ENCODE measurements around the gene TRIM24.

TRIM24 gene

DNA sequence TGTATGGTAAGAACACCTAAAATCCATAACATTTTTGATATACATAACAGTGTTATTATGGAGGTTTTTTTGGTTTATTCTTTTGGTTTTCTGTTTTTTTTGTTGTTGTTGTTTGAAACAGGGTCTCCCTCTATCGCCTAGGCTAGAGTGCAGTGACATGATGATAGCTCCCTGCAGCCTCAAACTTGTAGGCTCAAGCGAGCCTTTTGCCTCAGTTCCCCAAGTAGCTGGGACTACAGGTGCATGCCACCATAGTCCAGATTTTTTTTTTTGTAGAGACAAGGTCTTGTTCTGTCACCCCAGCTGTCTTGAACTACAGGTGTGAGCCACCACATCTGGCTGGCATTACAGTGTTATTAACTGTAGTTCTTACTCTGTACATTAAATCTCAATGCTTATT is 83.7 kb downstream of the TRIM24 start:
- DNase-seq, result no peak

DNA sequence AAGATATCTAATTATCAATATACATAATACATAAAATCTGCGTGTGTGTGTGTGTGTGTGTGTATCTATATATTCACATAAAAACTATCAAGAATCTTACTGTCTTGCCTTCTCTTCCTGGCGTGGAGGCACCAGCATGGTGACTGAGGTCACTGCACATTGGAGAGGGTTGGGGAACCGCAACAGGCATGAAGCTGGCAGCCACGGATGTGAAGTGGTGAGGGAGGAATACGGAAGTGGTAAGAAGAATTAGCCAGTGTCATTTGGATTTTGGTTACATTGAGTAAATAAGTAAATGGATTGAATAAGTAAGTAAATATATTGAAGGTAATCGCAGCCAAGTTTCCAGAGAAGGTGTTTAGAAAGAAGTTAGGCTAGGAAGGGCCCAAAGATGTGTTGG is 85.1 kb downstream of the TRIM24 start:
- no peak for DNase-seq

DNA sequence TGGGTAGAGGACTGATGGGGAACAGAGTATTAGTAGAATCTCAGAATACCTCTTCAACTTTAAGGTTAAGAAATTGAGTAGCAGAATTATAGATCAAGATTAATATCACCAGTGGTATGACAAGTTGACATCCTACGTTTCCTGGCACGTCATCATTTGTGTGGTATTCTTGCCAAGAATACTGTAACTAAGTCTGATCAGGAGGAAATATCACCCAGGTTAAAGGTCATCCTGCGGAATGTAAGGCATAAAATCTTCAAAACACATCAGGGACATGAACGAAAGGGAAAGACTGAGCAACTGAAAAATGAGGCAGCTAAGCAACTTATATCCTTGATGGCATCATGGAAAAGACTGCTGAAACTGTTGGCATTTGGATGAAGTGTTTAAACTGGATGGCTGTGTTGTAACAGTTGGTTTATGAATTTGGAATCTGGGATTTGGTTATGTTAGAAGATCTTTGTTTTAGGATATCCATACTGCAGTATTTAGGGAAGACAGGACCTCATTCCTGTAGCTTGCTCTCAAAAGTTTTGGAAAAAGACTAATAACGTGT is 86.1 kb downstream of the TRIM24 start:
- DNase-seq, result no peak

DNA sequence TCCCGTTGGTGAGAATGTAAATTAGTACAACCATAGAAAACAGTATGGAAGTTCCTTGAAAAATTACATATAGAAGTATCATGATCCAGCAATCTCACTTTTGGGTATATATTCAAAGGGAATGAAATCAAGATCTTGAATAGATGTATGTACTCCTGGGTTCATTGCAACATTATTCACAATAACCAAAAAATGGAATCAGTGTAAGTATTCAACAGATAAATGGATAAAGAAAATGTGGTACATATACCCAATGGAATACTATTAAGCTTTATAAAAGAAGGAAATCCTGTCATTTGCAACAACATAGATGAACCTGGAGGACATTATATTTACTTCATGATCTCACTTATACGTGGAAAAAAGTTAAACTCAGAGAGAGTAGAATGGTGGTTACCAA is 86.8 kb downstream of the TRIM24 start:
- no peak for DNase-seq

DNA sequence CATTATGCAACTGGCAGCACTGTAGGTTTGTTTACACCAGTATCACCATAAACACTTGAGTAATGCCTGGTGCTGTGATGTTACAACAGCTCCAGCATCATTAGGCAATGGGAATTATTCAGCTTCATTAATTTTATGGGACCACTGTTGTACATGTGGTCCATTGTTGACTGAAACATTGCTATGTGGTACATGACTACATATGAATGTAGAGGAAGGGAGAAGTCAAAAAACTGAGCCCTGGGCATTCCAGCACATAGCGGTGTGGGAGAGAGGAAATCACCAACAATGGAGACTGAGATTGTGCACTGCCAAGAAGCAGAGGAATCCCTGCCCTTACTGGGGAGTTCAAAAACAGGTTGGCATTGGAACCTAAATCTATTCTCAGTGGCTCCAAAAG is 89.0 kb downstream of the TRIM24 start:
- DNase-seq, result no peak

DNA sequence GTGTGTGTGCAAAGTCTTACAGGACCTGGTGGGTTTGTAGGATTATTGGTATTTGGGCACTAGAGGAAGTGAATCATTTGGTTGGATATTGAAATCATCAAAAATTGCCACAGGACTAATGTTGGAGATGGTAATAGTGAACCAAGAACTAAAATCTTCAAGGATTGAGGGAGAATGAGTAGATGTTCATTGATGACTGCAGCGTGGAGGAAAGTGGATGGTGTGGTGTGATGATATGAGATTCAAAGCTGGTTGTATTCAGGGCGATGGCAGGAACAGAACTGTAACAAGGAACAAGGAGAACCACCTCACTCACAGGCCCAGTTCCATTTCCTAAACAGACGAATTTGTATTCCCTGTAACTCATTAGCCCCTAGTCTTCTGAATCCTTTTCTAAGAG is 90.3 kb downstream of the TRIM24 start:
- DNase-seq, result no peak

DNA sequence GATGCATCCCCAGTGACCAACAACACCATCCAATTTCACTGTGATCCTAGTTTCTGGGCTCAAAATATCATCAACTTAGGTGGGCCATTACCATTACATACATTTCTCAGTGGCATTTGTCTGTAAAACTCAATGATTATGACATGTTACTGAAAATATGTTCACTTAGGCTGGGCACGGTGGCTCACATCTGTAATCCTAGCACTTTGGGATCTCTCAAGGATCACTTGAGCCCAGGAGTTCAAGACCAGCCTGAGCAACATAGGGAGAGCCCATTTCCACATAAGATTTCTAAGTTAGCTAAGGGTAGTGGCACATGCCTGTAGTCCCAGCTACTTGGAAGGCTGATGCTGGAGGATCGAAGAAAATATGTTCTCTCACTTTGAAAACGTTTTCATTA is 91.0 kb downstream of the TRIM24 start:
- DNase-seq, result no peak

DNA sequence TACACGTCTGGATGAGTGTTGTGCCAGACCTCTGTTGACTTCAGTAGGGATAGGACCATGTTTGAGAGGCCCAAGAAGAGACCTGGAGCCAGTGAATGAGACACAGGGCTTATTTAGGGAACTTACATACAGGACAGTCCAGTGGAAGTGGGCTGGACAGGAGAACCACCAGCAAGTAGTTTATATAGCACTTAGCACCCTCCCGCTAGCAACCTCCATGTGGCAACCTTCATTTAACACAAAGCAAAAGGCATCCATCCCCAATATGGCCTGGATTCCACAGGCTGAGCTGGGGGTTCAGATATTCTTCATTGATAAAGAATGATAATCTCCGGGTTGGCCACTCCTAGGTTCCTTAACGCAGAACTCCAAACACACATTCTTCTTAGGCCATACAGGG is 93.7 kb downstream of the TRIM24 start:
- no peak for DNase-seq

DNA sequence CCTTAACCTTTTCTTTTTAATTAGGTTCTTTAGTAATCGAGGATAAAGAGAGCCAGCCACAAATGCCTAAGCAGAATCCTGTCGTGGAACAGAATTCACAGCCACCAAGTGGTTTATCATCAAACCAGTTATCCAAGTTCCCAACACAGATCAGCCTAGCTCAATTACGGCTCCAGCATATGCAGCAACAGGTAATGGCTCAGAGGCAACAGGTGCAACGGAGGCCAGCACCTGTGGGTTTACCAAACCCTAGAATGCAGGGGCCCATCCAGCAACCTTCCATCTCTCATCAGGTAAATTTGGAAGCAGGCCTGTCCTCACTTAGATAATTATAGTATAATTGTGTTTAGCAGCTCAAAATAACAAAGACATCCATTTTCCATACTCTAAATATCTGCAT is 94.6 kb downstream of the TRIM24 start:
- no peak for DNase-seq

DNA sequence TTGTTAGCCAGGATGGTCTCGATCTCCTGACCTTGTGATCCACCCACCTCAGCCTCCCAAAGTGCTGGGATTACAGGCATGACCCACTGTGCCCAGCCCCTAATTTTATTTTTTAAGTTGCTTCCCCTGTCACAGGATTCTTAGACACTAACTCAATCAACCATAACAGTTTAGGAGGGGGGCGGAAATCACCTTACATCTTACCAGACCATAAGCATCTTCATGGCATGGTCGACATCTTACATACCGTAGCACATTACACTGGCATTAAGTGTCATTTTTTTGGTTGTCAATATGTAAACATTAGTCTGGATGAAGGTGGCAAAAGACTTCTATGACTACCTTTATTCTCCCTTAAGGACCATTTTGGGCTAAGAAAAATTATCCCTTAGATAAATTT is 95.6 kb downstream of the TRIM24 start:
- DNase-seq, result no peak

DNA sequence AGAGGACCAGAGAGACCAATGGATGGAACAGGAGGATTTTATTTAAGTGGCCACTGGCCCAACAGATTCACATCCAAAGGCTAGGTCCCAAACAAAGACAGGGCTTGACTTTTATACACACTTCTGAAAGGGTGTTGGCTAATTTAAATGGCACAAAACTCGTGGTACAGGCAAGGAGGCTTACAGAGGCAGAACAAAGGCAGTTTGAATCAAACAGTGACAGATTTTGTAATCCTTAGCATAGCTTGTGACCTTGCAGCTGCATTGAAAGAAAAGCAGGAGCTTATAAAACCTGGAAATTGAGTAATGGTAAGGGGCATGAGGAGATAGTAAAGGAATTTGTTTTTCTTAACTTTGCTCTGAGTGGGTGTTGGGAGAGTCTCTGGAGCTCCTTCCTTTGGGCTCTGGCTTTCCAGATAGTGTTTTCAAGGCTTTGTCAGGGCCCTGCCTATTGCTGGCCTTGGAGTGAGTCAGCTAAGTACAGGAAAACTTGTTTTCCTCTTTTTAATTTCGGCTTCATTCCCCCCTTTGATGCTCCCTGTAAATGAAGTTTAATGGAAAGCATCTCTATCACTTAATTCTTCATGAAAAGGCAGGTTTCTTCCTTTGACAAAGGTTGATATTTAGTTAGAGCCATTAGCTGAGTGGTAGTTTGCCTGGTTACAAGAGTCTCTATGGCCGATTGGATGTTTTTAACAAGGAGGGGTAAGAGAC is 96.9 kb downstream of the TRIM24 start:
- DNase-seq, result no peak

DNA sequence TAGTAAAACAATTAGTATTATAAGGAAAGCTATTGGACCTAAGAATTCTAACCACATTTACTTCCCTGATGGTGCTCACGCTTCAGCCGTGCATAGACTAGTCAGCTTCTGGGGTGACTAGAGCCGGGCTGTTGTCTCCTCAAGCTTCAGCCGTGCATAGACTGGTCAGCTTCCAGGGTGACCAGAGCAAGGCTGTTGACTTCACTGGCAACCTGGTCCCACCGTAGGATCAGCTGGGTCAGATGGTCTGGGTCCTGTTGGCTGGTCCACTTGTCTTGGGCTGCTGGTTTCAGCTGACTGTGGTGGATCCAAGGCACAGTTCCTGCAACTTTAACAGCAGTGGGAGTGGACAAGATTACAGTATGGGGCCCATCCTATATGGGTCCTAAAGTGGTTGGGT is 99.4 kb downstream of the TRIM24 start:
- DNase-seq, result no peak

DNA sequence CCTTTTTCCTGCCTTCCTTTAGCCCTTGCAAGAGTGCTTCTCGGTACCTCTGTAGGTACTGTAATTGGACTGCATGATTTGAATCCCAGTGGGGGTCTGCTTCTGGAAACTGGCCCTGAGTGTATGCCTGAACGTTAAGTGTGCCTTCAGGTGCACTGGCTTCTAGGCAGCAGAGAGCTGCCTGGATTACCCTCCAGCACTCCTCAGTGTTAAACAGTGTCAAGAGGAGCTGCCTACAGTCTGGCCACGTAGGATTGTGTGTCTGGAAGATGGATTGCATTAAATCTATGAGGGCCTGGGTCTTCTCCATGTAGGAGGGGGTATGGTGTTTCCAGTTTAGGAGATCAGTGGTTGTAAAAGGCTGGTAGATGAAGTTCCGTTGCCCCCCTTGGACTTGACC is 103.7 kb downstream of the TRIM24 start:
- no peak for DNase-seq

DNA sequence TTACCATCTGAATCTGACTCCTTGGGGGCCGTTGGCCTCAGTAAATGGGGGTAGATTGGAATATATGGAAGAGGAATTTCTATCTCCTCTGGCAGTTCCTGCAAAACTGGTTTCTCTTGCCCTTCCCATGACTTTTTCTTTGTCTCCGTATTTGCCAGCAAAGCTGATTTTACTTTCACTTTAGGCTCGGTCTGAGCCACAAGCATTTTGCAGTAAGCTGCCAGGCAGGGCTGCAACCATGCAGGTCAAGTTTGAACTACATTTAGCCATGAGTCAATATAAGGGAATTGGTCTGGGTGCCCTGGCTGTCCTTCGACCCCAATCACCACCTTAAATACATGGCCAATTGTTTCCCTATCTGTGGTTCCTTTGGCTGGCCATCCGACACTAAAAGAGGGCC is 104.3 kb downstream of the TRIM24 start:
- DNase-seq, result no peak

DNA sequence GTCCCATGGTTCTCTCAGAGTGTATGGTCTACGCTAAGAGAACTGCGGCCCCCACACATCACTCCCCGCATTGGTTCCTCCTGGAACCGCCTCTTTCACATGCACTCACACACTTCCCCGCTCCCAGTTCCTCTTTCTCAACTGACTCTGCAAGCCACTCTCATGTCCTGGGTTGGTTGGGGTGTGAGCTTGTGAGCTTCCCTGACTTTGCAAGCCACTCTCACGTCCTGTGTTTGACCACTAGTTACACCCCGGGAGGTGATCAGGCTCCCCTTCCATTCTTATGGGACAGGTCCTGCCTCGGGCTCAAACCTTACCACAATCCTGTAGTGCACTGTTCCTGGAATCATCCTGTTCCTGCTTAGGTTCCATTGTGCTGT is 105.0 kb downstream of the TRIM24 start:
- no peak for DNase-seq

DNA sequence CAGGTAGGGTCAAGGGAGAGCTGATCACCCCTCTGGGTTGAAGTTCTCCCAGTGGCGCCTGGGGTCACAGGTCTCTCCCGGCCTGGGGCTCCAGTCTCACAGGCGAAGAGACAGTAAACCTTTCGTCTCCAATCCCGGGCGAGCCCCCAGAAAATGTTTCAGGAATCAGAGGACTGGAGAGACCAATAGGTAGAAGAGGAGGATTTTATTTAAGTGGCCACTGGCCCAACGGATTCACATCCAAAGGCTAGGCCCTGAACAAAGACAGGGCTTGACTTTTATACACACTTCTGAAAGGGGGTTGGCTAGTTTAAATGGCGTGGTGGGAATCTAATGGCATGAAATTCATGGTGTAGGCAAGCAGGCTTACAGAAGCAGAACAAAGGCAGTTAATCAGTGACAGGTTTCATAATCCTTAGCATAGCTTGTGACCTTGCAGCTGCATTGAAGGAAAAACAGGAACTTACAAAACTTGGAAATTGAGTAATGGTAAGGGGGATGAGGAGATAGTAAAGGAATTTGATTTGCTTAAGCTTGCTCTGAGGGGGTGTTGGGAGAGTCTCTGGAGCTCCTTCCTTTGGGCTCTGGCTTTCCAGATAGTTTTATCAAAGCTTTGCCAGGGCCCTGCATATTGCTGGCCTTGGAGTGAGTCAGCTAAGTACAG is 105.5 kb downstream of the TRIM24 start:
- DNase-seq, result peak; percentile 15

DNA sequence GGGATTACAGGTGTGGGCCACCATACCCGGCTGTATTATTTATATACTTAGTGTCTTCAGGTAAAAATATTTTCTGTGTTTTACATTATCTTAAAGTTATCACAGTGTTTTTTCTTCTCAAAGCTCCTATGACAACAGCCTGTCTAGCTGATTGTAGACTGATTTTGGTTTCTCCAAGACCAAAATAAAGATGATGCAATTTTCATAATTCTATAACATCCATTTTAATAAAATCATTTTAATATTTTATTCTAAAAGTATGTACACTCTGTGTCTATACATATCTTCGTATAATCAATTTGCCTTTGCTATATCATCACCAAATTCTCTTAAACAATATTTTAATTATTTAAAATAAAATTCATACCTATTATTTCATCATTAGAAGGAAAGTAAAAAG is 108.6 kb downstream of the TRIM24 start:
- no peak for DNase-seq

DNA sequence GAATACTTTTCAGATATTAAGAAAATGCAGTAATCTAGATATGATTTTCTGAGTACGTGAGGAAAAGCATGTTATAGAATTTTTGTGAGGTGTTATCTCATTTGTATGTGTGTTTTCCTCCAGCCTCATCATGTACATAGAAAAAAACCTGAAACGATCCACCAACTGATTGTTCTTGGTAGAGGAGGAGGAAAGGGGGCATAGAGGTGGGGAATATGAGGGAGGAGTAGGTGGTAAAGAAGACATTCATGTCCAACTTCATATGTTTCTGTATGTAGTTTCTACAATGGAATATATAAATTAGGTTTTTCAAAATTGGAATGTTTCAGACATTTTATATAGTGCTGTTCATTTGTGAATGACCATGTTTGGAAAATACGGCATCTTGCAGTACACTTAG is 109.4 kb downstream of the TRIM24 start:
- DNase-seq, result no peak

DNA sequence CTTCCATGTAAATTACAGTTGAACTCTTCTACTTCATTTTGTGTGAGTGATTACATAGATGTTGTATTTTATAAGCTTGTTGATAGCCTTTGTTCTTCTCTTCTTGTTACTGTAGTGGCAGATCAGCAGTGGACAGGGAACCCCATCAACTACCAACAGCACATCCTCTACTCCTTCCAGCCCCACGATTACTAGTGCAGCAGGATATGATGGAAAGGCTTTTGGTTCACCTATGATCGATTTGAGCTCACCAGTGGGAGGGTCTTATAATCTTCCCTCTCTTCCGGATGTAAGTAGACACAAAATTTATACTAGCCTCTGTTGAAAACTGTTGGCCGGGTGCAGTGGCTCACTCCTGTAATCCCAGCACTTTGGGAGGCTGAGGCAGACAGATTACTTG is 110.7 kb downstream of the TRIM24 start:
- no peak for DNase-seq

DNA sequence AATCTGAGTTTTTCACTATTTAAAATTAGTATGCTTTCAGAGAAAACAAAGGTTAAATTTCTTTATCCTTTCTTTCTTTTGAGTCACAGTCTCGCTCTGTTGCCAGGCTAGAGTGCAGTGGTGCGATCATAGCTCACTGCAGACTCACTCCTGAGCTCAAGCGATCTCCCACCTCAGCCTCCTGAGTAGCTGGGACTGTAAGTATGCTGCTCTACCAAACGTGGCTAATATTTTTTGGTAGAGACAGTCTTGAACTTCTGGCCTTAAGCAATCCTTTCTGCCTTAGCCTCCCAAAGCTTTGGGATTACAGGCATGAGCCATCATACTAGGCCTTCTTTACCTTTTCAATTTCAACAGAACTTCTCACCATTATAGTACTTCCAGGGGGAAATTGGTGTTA is 113.7 kb downstream of the TRIM24 start:
- DNase-seq, result no peak

DNA sequence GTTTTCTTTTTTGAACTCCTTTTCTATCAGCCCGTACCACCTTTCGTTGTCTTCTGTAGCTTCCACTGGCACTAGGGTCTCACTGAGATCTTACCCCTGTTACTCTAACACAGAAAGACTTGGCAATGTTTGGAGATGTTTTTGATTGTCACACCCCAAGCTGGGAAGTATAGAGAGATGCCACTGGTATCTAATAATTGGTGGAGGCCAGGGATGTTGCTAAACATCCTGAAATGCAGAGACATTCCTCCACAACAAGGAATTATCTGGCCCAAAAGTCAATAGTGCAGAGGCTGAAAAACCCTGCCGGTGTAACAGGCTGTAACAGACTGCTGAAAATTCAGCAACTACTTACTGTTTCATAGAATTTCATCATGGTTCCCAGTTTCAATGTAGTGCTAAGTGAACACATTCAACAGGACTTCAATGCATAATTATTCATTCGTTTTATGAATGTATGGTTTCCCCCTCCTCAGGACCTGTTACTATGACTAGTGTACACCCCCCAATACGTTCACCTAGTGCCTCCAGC is 115.9 kb downstream of the TRIM24 start:
- DNase-seq, result no peak

DNA sequence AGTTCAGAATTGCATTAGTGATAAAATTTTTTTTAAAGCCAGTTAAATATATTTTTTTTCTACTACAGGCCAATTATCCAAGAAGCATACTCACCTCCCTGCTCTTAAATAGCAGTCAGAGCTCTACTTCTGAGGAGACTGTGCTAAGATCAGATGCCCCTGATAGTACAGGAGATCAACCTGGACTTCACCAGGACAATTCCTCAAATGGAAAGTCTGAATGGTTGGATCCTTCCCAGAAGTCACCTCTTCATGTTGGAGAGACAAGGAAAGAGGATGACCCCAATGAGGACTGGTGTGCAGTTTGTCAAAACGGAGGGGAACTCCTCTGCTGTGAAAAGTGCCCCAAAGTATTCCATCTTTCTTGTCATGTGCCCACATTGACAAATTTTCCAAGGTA is 119.1 kb downstream of the TRIM24 start:
- no peak for DNase-seq

DNA sequence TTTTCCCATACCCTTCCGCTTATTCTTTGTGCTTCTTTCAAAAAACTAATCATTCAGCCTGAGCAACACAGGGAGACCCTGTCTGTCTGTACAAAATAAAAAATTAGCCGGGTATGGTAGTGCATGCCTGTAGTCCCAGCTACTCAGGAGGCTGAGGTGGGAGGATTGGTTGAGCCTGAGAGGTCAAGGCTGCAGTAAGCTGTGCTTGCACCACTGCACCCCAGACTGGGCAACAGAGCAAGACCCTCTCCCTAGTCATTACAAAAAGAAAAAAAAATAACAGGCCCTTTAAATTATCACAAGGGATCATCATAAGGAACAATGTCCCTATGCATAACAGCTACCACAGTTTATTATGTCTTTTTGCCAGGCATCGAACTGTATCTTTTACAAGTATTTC is 119.6 kb downstream of the TRIM24 start:
- DNase-seq, result no peak

DNA sequence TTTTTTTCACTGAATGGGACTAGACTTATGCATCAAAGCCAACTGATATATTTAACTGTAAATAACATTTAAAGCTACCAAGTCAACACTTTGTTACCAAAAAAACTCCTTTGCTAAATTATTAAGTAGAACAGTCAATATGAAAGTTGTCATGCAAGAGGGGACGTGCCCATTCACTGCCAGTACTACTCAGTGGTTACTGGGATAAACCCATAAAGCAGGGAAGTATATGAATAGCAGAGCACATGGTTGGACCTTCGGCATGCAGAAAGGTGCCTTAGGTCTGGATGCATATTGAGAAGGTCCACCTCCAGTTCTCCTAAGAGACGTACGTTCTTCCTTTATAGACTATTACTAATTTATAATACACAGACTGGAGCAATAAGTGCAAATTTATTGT is 121.0 kb downstream of the TRIM24 start:
- DNase-seq, result no peak

DNA sequence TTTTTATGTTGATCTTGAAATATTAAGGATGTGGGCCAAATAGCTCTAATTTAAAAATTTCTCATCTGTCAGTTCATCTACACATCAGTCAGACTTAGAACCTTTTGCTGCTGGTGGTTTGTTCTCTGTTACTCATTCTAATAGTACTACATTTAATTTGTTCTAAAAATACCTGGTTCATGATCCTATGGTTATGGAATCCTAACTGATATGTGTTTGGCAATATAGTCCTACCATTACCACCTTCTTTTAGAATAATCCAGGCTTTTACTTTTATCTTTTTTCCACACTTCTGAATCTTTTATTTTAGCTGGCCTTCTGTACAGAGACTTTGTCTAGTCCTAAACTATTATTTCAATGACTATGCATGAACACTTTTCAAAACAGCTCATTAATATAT is 124.2 kb downstream of the TRIM24 start:
- no peak for DNase-seq

All from NCI-H1436 (cell line).